Osteocyte (in vitro differentiated cells): ENCODE measurements around the gene HOXA6. TPM values are rescaled to one million over a fixed set of nuclear protein-coding genes. Genes with fewer than 3 reads are reported as not detected.
A peak's percentile ranks its signal among the peaks of the same experiment; 100 is the strongest.

Experiments
- DNase-seq: peaks from one replicate; pipeline ENCODE4 v3.0.0; 2021; ENCODE audit warnings: mixed read lengths; ENCODE audit not compliant: unreplicated experiment; ENCODE audit errors: extremely low spot score
- H3K27ac Mint-ChIP-seq: one replicate; pipeline ENCODE4 v1.8.0; 2021; ENCODE audit warnings: mild to moderate bottlenecking, mixed read lengths; ENCODE audit not compliant: unreplicated experiment
- H3K27me3 Mint-ChIP-seq: one replicate; pipeline ENCODE4 v1.8.0; 2021; ENCODE audit warnings: mixed read lengths; ENCODE audit not compliant: unreplicated experiment
- H3K36me3 Mint-ChIP-seq: one replicate; pipeline ENCODE4 v1.8.0; 2021; ENCODE audit warnings: mixed read lengths; ENCODE audit not compliant: unreplicated experiment
- H3K4me1 Mint-ChIP-seq: one replicate; pipeline ENCODE4 v1.8.0; 2021; ENCODE audit warnings: mixed read lengths; ENCODE audit not compliant: unreplicated experiment
- H3K4me3 Mint-ChIP-seq: one replicate; pipeline ENCODE4 v1.8.0; 2021; ENCODE audit warnings: mild to moderate bottlenecking, moderate library complexity, mixed read lengths; ENCODE audit not compliant: unreplicated experiment
- H3K9me3 Mint-ChIP-seq: one replicate; pipeline ENCODE4 v1.8.0; 2021; ENCODE audit warnings: mixed read lengths; ENCODE audit not compliant: unreplicated experiment
- total RNA-seq: library from RNA; stranded (reverse); gene quantifications from 2 replicates; pipeline ENCODE4 v1.2.1, GENCODE V29; 2021
- TF ChIP-seq, protein P1 (sequence below): fragments of 200-600 bp; sonication (generic); IDR thresholded peaks from 2 replicates; pipeline ENCODE4 v1.5.0; 2021; ENCODE audit warnings: antibody characterized with exemption, mild to moderate bottlenecking, moderate library complexity

The HOXA6 gene
- total RNA-seq, 1 donor from 2014 or later: not detected

DNA sequence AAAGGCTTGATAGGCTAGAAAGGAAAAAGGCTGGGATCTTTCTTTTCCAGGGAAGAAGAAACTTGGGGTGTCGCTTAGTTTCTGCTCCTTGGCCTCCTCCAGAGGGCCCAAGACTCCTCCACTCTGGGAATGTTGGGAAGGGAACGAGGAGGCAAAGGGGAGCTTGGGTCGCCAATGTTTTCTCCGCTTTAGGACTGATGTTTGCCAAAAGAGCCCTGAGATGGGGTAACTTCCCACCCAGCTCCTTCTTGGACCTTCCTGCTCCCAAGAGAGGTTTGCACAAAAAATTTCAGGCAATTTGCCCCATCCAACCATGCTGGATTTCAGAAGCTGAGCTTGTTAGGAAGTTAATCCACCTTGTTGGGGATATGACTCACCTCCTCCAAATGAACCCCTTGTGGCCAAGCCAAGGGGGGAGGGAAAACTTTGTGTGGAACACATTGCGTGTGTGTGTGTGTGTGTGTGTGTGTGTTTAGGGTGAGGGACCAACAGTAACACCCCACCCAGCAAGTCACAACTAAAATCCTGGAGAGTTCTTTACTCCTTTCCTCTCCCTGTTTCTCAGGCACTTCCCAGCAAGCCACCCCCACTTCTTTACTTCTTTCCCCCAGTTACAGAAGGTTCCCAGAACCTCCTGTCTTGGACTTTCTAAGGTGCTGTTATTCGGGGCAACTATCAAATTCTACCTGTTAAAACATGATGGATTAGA lies 36.4 kb downstream of the HOXA6 start:
- peaks cover 10% of the 10 kb centered on the region for H3K4me1 Mint-ChIP-seq
- no peaks in the 10 kb centered on the region for H3K9me3 Mint-ChIP-seq
- peaks cover 84% of the 10 kb centered on the region for H3K27me3 Mint-ChIP-seq
- TF ChIP-seq, protein P1, sequence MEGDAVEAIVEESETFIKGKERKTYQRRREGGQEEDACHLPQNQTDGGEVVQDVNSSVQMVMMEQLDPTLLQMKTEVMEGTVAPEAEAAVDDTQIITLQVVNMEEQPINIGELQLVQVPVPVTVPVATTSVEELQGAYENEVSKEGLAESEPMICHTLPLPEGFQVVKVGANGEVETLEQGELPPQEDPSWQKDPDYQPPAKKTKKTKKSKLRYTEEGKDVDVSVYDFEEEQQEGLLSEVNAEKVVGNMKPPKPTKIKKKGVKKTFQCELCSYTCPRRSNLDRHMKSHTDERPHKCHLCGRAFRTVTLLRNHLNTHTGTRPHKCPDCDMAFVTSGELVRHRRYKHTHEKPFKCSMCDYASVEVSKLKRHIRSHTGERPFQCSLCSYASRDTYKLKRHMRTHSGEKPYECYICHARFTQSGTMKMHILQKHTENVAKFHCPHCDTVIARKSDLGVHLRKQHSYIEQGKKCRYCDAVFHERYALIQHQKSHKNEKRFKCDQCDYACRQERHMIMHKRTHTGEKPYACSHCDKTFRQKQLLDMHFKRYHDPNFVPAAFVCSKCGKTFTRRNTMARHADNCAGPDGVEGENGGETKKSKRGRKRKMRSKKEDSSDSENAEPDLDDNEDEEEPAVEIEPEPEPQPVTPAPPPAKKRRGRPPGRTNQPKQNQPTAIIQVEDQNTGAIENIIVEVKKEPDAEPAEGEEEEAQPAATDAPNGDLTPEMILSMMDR: no peak
- H3K36me3 Mint-ChIP-seq: no peaks in the 10 kb centered on the region
- no peak overlapping the region for H3K27ac Mint-ChIP-seq
- no peak overlapping the region for H3K4me3 Mint-ChIP-seq
- DNase-seq: no peak

DNA sequence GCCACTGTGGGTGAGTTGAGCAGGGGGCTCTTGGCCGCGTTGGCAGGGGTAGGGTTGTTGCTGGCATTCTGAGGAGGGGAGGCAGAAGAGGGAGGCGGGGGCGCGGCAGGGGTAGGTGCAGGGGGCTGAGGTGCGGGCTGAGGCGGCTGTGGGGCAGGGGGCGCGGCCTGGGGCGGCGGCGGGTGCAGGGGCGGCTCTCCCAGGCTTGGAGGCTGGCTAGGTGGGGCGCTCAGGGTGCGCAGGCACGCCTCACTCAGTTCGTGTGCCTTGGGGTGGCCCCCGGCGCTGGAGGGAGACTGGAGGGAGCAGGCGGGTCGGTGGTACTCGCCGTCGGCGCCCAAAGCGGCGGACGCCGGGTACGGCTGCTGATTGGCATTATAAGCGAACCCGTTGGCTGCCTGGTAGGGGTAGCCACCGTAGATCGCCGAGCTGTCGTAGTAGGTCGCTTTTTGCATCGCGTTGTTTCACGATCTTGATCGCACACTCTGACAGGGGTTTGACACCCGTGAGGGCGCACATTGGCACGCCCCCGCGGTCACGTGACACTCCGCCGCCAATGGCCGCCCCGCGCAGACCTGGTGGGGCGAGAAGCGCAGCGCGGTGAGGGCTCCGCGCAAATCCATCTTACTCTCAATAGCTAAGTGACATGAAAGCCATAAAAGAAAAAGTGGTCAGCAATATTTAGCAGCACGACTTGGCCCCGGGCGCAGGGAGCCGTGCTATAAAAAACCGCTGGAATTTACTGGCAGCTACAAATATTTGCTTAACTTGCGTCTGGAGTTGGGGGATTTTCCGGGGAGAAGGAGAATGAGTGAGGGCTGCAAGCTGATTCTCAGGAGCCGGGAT lies 37.2 kb downstream of the HOXA6 start:
- peaks cover 9% of the 10 kb centered on the region for H3K4me1 Mint-ChIP-seq
- DNase-seq: no peak
- H3K27ac Mint-ChIP-seq: no peak overlapping the region
- H3K4me3 Mint-ChIP-seq: no peak overlapping the region
- no peaks in the 10 kb centered on the region for H3K9me3 Mint-ChIP-seq
- H3K36me3 Mint-ChIP-seq: no peaks in the 10 kb centered on the region
- H3K27me3 Mint-ChIP-seq: peaks cover 86% of the 10 kb centered on the region
- TF ChIP-seq, protein P1: no peak

DNA sequence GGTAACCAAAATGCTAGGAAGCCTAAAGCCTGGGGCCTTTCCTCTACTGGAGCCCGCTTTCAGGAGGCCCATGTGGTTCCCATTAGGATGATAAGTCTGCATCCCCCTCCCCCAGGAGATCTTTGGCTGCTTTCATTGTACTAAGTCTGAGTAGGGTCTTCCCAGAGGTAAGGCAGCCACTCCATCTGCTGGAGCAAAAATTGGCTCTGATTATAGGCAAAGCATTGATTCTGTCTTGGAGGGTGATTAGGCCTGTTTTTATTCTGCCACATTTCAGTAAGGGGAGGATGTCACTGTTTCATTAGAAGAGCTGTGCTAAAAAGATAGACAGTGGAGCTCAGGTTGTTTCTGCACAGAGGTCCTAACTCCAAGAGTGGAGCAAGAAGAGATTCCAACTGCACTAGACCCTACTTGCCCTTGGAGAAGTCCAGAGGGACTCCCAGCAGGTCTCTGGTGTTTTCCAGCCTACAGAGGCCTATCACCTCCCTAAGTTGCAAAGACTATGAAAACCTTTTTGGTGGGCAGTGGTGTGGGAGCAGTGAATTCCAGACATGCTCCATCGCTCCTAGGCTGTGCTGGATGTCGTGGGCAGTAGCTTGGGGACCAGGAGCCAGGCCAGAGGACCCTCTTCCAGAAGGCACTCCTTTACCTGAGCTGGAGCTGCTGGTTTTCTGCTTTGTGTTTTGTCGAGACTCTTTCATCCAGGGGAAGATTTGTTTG lies 37.9 kb downstream of the HOXA6 start:
- H3K27ac Mint-ChIP-seq: no peak overlapping the region
- DNase-seq: peak; percentile 40
- H3K4me1 Mint-ChIP-seq: peaks cover 9% of the 10 kb centered on the region
- H3K27me3 Mint-ChIP-seq: peaks cover 86% of the 10 kb centered on the region
- H3K4me3 Mint-ChIP-seq: no peak overlapping the region
- TF ChIP-seq, protein P1: no peak
- H3K9me3 Mint-ChIP-seq: no peaks in the 10 kb centered on the region
- H3K36me3 Mint-ChIP-seq: no peaks in the 10 kb centered on the region

DNA sequence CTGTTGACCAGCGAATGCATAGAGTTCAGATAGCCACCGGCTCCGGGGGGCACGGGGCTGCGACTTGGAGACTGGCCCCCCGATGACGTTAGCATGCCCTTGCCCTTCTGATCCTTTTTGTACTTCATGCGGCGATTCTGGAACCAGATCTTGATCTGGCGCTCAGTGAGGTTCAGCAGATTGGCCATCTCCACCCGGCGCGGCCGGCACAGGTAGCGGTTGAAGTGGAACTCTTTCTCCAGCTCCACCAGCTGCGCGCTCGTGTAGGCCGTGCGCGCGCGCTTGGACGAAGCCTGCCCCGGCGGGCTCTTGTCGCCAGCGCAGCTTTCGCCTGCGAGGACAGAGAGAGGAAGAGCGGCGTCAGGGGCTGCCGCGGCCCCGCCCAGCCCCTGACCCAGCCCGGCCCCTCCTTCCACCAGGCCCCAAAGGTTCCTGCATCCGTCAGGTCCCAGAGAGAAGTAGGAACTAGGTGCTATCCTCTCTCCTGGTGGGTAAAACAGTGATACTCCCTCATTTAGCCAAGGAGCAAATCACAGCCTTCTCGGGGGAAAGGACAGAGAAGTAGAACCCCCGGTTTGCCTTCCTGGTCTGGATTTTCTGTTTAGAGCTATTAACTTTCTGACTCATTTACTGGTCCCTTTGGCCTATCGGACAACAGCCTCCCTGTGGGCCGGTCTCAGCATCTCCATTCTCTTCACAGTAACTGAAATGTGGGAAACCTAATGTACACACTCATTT lies 39.0 kb downstream of the HOXA6 start:
- TF ChIP-seq, protein P1: no peak
- peaks cover 92% of the 10 kb centered on the region for H3K27me3 Mint-ChIP-seq
- no peaks in the 10 kb centered on the region for H3K36me3 Mint-ChIP-seq
- peaks cover 9% of the 10 kb centered on the region for H3K4me1 Mint-ChIP-seq
- peak; percentile 75 for DNase-seq
- H3K4me3 Mint-ChIP-seq: no peak overlapping the region
- H3K27ac Mint-ChIP-seq: no peak overlapping the region
- no peaks in the 10 kb centered on the region for H3K9me3 Mint-ChIP-seq
